Measurements from ENCODE around the gene GRM5. TPM values are rescaled to one million over a fixed set of nuclear protein-coding genes. Genes with fewer than 3 reads are reported as not detected.

GRM5 gene
- total RNA-seq, 1 experiment from 2014 or later: not detected

- Histone ChIP-seq H3K9me3 (ENCODE audit: low read length) (no peaks in the 10 kb centered on the region), H3K9ac (ENCODE audit: low read length) (no peak overlapping the region), H3K27ac (ENCODE audit: low read length) (no peak overlapping the region), H3K9me2 (replicated peaks; ENCODE audit: insufficient read depth, low read length) (no peaks in the 10 kb centered on the region), H3K36me3 (ENCODE audit: insufficient read depth, low read length) (no peaks in the 10 kb centered on the region), H3K4me1 (ENCODE audit: low read length) (no peaks in the 10 kb centered on the region), H3K4me3 (ENCODE audit: low read length) (no peak overlapping the region), H3K27me3 (ENCODE audit: low read length) (peaks cover 4% of the 10 kb centered on the region; the same call in 1 of the 2 replicates), H4K20me1 (ENCODE audit: insufficient read depth, low read depth, low read length) (no peaks in the 10 kb centered on the region), H3K79me2 (ENCODE audit: low read length) (no peaks in the 10 kb centered on the region), H2AFZ (ENCODE audit: low read length) (no peak overlapping the region), H3K4me2 (ENCODE audit: low read depth, low read length, poor library complexity, severe bottlenecking) (no peak overlapping the region)
- no peak for DNase-seq
Measured at GRCh38 chr11:88656283-88656682, 409.5 kb downstream of the GRM5 start.

- Histone ChIP-seq H2AFZ (ENCODE audit: low read length) (no peak overlapping the region), H3K9me3 (ENCODE audit: low read length) (no peaks in the 10 kb centered on the region), H3K27ac (ENCODE audit: low read length) (no peak overlapping the region), H3K4me1 (ENCODE audit: low read length) (no peaks in the 10 kb centered on the region), H3K9ac (ENCODE audit: low read length) (no peak overlapping the region), H3K36me3 (ENCODE audit: insufficient read depth, low read length) (no peaks in the 10 kb centered on the region), H4K20me1 (ENCODE audit: insufficient read depth, low read depth, low read length) (no peaks in the 10 kb centered on the region), H3K9me2 (replicated peaks; ENCODE audit: insufficient read depth, low read length) (no peaks in the 10 kb centered on the region), H3K27me3 (ENCODE audit: low read length) (peaks cover 3% of the 10 kb centered on the region; the same call in 1 of the 2 replicates), H3K4me3 (ENCODE audit: low read length) (no peak overlapping the region), H3K79me2 (ENCODE audit: low read length) (no peaks in the 10 kb centered on the region), H3K4me2 (ENCODE audit: low read depth, low read length, poor library complexity, severe bottlenecking) (no peak overlapping the region)
- no peak for DNase-seq
Measured at GRCh38 chr11:88655656-88656055, 410.1 kb downstream of the GRM5 start.

GRCh38 chr11:88655196-88655595 lies 410.6 kb downstream of the GRM5 start:
- Histone ChIP-seq H3K27ac (ENCODE audit: low read length) (no peak overlapping the region), H4K20me1 (ENCODE audit: insufficient read depth, low read depth, low read length) (no peaks in the 10 kb centered on the region), H3K9me2 (replicated peaks; ENCODE audit: insufficient read depth, low read length) (no peaks in the 10 kb centered on the region), H3K4me1 (ENCODE audit: low read length) (no peaks in the 10 kb centered on the region), H3K4me3 (ENCODE audit: low read length) (no peak overlapping the region), H3K27me3 (ENCODE audit: low read length) (no peaks in the 10 kb centered on the region), H2AFZ (ENCODE audit: low read length) (no peak overlapping the region), H3K79me2 (ENCODE audit: low read length) (no peaks in the 10 kb centered on the region), H3K9ac (ENCODE audit: low read length) (no peak overlapping the region), H3K4me2 (ENCODE audit: low read depth, low read length, poor library complexity, severe bottlenecking) (no peak overlapping the region), H3K36me3 (ENCODE audit: insufficient read depth, low read length) (no peaks in the 10 kb centered on the region), H3K9me3 (ENCODE audit: low read length) (no peaks in the 10 kb centered on the region)
- DNase-seq: no peak

DNA sequence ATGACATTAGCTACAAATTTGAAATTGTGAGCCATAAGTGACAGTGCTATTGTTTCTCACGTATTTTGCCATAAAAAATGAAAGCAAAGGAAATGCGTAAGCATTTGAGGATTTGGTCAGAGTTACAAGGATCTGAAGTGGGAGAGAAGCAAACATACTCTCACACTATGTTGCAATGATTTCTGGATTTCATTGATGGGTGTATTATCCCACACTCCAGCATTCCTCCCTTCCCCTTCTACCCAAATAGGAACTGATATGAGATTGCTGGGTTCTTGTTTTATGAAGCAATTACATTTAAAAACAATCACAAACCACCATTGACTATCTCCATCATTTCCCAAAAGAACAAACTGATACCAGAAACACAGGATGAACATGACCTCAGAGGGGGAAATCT lies 414.2 kb downstream of the GRM5 start:
- H3K9me3 ChIP-seq (ENCODE audit: low read length): no peaks in the 10 kb centered on the region
- no peaks in the 10 kb centered on the region for H3K36me3 ChIP-seq (ENCODE audit: insufficient read depth, low read length)
- no peak overlapping the region for H3K4me2 ChIP-seq (ENCODE audit: low read depth, low read length, poor library complexity, severe bottlenecking)
- no peak for DNase-seq
- no peak overlapping the region for H3K4me3 ChIP-seq (ENCODE audit: low read length)
- no peak overlapping the region for H3K27ac ChIP-seq (ENCODE audit: low read length)
- no peaks in the 10 kb centered on the region for H3K4me1 ChIP-seq (ENCODE audit: low read length)
- no peaks in the 10 kb centered on the region for H4K20me1 ChIP-seq (ENCODE audit: insufficient read depth, low read depth, low read length)
- H3K79me2 ChIP-seq (ENCODE audit: low read length): no peaks in the 10 kb centered on the region
- H2AFZ ChIP-seq (ENCODE audit: low read length): no peak overlapping the region
- H3K9ac ChIP-seq (ENCODE audit: low read length): no peak overlapping the region
- H3K27me3 ChIP-seq (ENCODE audit: low read length): no peaks in the 10 kb centered on the region
- H3K9me2 ChIP-seq (replicated peaks; ENCODE audit: insufficient read depth, low read length): peaks cover 4% of the 10 kb centered on the region; the same call in 1 of the 2 replicates

DNA sequence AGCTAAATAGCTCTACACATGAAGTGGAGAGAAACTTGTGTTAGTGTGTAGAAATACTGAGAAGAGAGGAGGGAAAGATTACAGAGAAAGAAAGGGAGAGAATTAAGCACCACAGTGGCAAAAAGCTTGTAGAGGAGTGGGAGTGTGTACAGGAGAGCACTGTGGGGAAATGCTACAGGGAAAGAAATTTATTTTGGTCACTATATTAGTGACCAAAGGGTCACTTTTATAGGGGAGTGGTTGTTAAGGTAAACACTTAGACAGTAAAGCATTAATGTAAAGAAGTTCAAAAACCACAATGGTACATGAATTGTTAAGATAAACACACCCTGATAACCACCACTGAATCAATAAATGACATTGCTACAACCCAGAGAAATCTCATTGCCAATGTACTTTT lies 421.1 kb downstream of the GRM5 start:
- Histone ChIP-seq H3K4me3 (ENCODE audit: low read length) (no peak overlapping the region), H3K27me3 (ENCODE audit: low read length) (no peaks in the 10 kb centered on the region), H3K9me2 (replicated peaks; ENCODE audit: insufficient read depth, low read length) (peaks cover 3% of the 10 kb centered on the region; the same call in 1 of the 2 replicates), H3K27ac (ENCODE audit: low read length) (no peak overlapping the region), H4K20me1 (ENCODE audit: insufficient read depth, low read depth, low read length) (no peaks in the 10 kb centered on the region), H2AFZ (ENCODE audit: low read length) (no peak overlapping the region), H3K36me3 (ENCODE audit: insufficient read depth, low read length) (no peaks in the 10 kb centered on the region), H3K79me2 (ENCODE audit: low read length) (no peaks in the 10 kb centered on the region), H3K4me2 (ENCODE audit: low read depth, low read length, poor library complexity, severe bottlenecking) (no peak overlapping the region), H3K9me3 (ENCODE audit: low read length) (no peaks in the 10 kb centered on the region), H3K9ac (ENCODE audit: low read length) (no peak overlapping the region), H3K4me1 (ENCODE audit: low read length) (no peaks in the 10 kb centered on the region)
- DNase-seq: no peak

DNA sequence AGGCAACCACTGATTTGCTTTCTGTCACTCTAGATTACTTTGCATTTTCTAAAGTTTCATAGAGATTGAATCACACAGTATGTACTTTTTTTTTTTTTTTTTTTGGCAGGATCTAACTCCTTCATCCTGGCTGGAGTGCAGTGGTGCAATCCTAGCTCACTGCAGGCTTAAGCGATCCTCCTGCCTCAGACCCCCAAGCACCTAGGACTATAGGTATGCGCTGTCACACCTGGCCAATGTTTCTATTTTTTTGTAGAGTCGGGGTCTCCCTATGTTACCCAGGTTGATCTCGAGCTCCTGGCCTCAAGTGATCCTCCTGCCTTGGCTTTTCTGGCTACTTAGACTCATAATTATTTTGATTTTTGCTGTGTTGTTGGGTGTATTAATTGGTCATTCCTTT lies 433.6 kb downstream of the GRM5 start:
- H3K4me2 ChIP-seq (ENCODE audit: low read depth, low read length, poor library complexity, severe bottlenecking): no peak overlapping the region

GRCh38 chr11:88631497-88631896 lies 434.3 kb downstream of the GRM5 start:
- Histone ChIP-seq H3K27ac (ENCODE audit: low read length) (no peak overlapping the region), H4K20me1 (ENCODE audit: insufficient read depth, low read depth, low read length) (no peaks in the 10 kb centered on the region), H3K79me2 (ENCODE audit: low read length) (no peaks in the 10 kb centered on the region), H3K9ac (ENCODE audit: low read length) (no peak overlapping the region), H3K4me1 (ENCODE audit: low read length) (no peaks in the 10 kb centered on the region), H3K9me2 (replicated peaks; ENCODE audit: insufficient read depth, low read length) (no peaks in the 10 kb centered on the region), H3K27me3 (ENCODE audit: low read length) (no peaks in the 10 kb centered on the region), H3K4me3 (ENCODE audit: low read length) (no peak overlapping the region), H3K9me3 (ENCODE audit: low read length) (no peaks in the 10 kb centered on the region), H2AFZ (ENCODE audit: low read length) (no peak overlapping the region), H3K36me3 (ENCODE audit: insufficient read depth, low read length) (no peaks in the 10 kb centered on the region), H3K4me2 (ENCODE audit: low read depth, low read length, poor library complexity, severe bottlenecking) (no peak overlapping the region)
- no peak for DNase-seq

More for the DNA sequence above, 433.6 kb downstream of the GRM5 start:
- no peak overlapping the region for H3K9ac ChIP-seq (ENCODE audit: low read length)
- no peak overlapping the region for H2AFZ ChIP-seq (ENCODE audit: low read length)
- no peak overlapping the region for H3K27ac ChIP-seq (ENCODE audit: low read length)
- H3K4me3 ChIP-seq (ENCODE audit: low read length): no peak overlapping the region
- H3K36me3 ChIP-seq (ENCODE audit: insufficient read depth, low read length): no peaks in the 10 kb centered on the region
- H3K4me1 ChIP-seq (ENCODE audit: low read length): no peaks in the 10 kb centered on the region
- H4K20me1 ChIP-seq (ENCODE audit: insufficient read depth, low read depth, low read length): no peaks in the 10 kb centered on the region
- H3K9me2 ChIP-seq (replicated peaks; ENCODE audit: insufficient read depth, low read length): no peaks in the 10 kb centered on the region
- DNase-seq: no peak
- no peaks in the 10 kb centered on the region for H3K79me2 ChIP-seq (ENCODE audit: low read length)
- H3K9me3 ChIP-seq (ENCODE audit: low read length): no peaks in the 10 kb centered on the region
- no peaks in the 10 kb centered on the region for H3K27me3 ChIP-seq (ENCODE audit: low read length)

DNA sequence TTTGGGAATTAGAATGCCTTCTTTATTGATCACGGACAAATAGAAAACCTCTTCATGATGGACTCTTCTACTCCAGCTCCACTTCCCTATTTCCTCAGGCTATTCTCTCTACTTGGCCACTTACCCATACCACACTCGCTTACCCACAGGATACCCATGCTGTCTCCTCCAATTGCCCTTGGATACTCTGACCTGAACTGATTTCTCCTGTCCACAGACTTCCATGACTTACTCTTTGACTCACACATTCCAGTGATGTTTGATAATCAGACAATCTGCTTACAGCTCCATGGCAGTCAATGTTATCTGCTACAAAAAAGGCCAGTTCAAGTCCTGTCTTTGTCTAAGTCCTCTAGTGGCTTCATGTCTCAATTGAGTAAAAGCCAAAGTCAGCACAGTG lies 436.3 kb downstream of the GRM5 start:
- Histone ChIP-seq H3K4me3 (ENCODE audit: low read length) (no peak overlapping the region), H3K79me2 (ENCODE audit: low read length) (no peaks in the 10 kb centered on the region), H3K4me1 (ENCODE audit: low read length) (no peaks in the 10 kb centered on the region), H4K20me1 (ENCODE audit: insufficient read depth, low read depth, low read length) (no peaks in the 10 kb centered on the region), H3K4me2 (ENCODE audit: low read depth, low read length, poor library complexity, severe bottlenecking) (no peak overlapping the region), H3K27me3 (ENCODE audit: low read length) (no peaks in the 10 kb centered on the region), H2AFZ (ENCODE audit: low read length) (no peak overlapping the region), H3K9ac (ENCODE audit: low read length) (no peak overlapping the region), H3K27ac (ENCODE audit: low read length) (no peak overlapping the region), H3K9me3 (ENCODE audit: low read length) (no peaks in the 10 kb centered on the region), H3K36me3 (ENCODE audit: insufficient read depth, low read length) (no peaks in the 10 kb centered on the region), H3K9me2 (replicated peaks; ENCODE audit: insufficient read depth, low read length) (no peaks in the 10 kb centered on the region)
- DNase-seq: no peak

- Histone ChIP-seq H3K4me3 (ENCODE audit: low read length) (no peak overlapping the region), H3K27me3 (ENCODE audit: low read length) (no peaks in the 10 kb centered on the region), H3K9ac (ENCODE audit: low read length) (no peak overlapping the region), H4K20me1 (ENCODE audit: insufficient read depth, low read depth, low read length) (no peaks in the 10 kb centered on the region), H3K9me2 (replicated peaks; ENCODE audit: insufficient read depth, low read length) (no peaks in the 10 kb centered on the region), H3K36me3 (ENCODE audit: insufficient read depth, low read length) (no peaks in the 10 kb centered on the region), H3K9me3 (ENCODE audit: low read length) (no peaks in the 10 kb centered on the region), H2AFZ (ENCODE audit: low read length) (no peak overlapping the region), H3K4me2 (ENCODE audit: low read depth, low read length, poor library complexity, severe bottlenecking) (no peak overlapping the region), H3K79me2 (ENCODE audit: low read length) (no peaks in the 10 kb centered on the region), H3K27ac (ENCODE audit: low read length) (no peak overlapping the region), H3K4me1 (ENCODE audit: low read length) (no peaks in the 10 kb centered on the region)
- DNase-seq: no peak
Measured at GRCh38 chr11:88626216-88626615, 439.6 kb downstream of the GRM5 start.
